Subcutaneous abdominal adipose tissue (tissue), 5 donors: Measurements from ENCODE around the gene VSTM2B.

Experiments used
- H3K27ac ChIP-seq: one replicate; pipeline ENCODE4 v1.7.0; 2013; ENCODE audit warnings: low read depth, mild to moderate bottlenecking, inconsistent platforms, low read length, moderate library complexity
- H3K27me3 ChIP-seq, 5 donors: one replicate each; pipeline ENCODE4 v1.7.0; 2013; ENCODE audit warnings: low read length in 5 of 5, inconsistent platforms in 1 of 5; ENCODE audit not compliant: control insufficient read depth in 5 of 5, insufficient read depth in 4 of 5
- H3K36me3 ChIP-seq, 5 donors: one replicate each; pipeline ENCODE4 v1.7.0; 2013; ENCODE audit warnings: low read length in 5 of 5; ENCODE audit not compliant: control insufficient read depth in 5 of 5, insufficient read depth in 5 of 5
- H3K4me1 ChIP-seq, 5 donors: one replicate each; pipeline ENCODE4 v1.7.0; 2013; ENCODE audit warnings: low read length in 5 of 5, mild to moderate bottlenecking in 3 of 5, moderate library complexity in 1 of 5; ENCODE audit not compliant: control insufficient read depth in 5 of 5, insufficient read depth in 5 of 5
- H3K4me3 ChIP-seq, 5 donors: one replicate each; pipeline ENCODE4 v1.7.0; 2013; ENCODE audit warnings: low read length in 5 of 5, low read depth in 1 of 5
- H3K9ac ChIP-seq, 5 donors: one replicate each; pipeline ENCODE4 v1.7.0; 2013; ENCODE audit warnings: low read length in 5 of 5, mild to moderate bottlenecking in 4 of 5, moderate library complexity in 3 of 5
- H3K9me3 ChIP-seq, 5 donors: one replicate each; pipeline ENCODE4 v1.7.0; 2013; ENCODE audit warnings: low read length in 5 of 5; ENCODE audit not compliant: control insufficient read depth in 5 of 5
- donor health status: healthy.
- donor health status: healthy.
- donor health status: healthy.
- donor health status: healthy.
- donor health status: healthy.

VSTM2B gene

GRCh38 chr19:29525901-29526729 is at the start of gene VSTM2B:
TSS of gene VSTM2B (plus strand) at chr19:29525994. CDS start at chr19:29526584, 590 bp downstream.
- Histone ChIP-seq H3K27me3 (peaks cover 54 to 80% (median 65%) of the 10 kb centered on the region in 5 donors), H3K9ac (no peak within 1 kb of the TSS)

GRCh38 chr19:29476528-29476927 is 49.3 kb upstream of the VSTM2B start:
- Histone ChIP-seq H3K27ac (no peak overlapping the region), H3K9me3 (peaks cover 0 to 16% (median 13%) of the 10 kb centered on the region in 5 donors), H3K27me3 (peaks cover 0 to 15% (median 13%) of the 10 kb centered on the region in 5 donors)

More at GRCh38 chr19:29525901-29526729, at the start of gene VSTM2B:
- H3K4me3 ChIP-seq = no peak within 1 kb of the TSS
- peaks cover 2 to 28% (median 18%) of the 10 kb centered on the region in 5 donors for H3K4me1 ChIP-seq
- H3K27ac ChIP-seq = no peak within 1 kb of the TSS
- peaks cover 0 to 1% (median 0%) of the 10 kb centered on the region in 5 donors for H3K9me3 ChIP-seq
- H3K36me3 ChIP-seq = no peaks in the 10 kb centered on the region

GRCh38 chr19:29477831-29478577 is 47.8 kb upstream of the VSTM2B start:
- Histone ChIP-seq H3K9me3 (peaks cover 0 to 16% (median 13%) of the 10 kb centered on the region in 5 donors), H3K27me3 (peaks cover 0 to 15% (median 13%) of the 10 kb centered on the region in 5 donors), H3K4me1 (no peaks in the 10 kb centered on the region), H3K4me3 (no peak overlapping the region), H3K27ac (no peak overlapping the region), H3K36me3 (no peaks in the 10 kb centered on the region), H3K9ac (no peak overlapping the region)

More at GRCh38 chr19:29476528-29476927, 49.3 kb upstream of the VSTM2B start:
- Histone ChIP-seq H3K4me1 (no peaks in the 10 kb centered on the region), H3K4me3 (no peak overlapping the region), H3K36me3 (no peaks in the 10 kb centered on the region), H3K9ac (no peak overlapping the region)

GRCh38 chr19:29478578-29479565 is 46.9 kb upstream of the VSTM2B start:
- Histone ChIP-seq H3K4me3 (no peak overlapping the region), H3K27ac (no peak overlapping the region), H3K9ac (no peak overlapping the region), H3K36me3 (no peaks in the 10 kb centered on the region), H3K27me3 (peaks cover 0 to 17% (median 13%) of the 10 kb centered on the region in 5 donors), H3K4me1 (no peaks in the 10 kb centered on the region), H3K9me3 (peaks cover 0 to 16% (median 13%) of the 10 kb centered on the region in 5 donors)

GRCh38 chr19:29479941-29480340 is 45.9 kb upstream of the VSTM2B start:
- peaks cover 0 to 16% (median 13%) of the 10 kb centered on the region in 5 donors for H3K9me3 ChIP-seq

GRCh38 chr19:29480507-29480906 is 45.3 kb upstream of the VSTM2B start:
- Histone ChIP-seq H3K36me3 (no peaks in the 10 kb centered on the region), H3K9me3 (peaks cover 0 to 16% (median 13%) of the 10 kb centered on the region in 5 donors), H3K27me3 (peaks cover 4 to 25% (median 13%) of the 10 kb centered on the region in 5 donors), H3K4me3 (no peak overlapping the region), H3K27ac (no peak overlapping the region), H3K4me1 (no peaks in the 10 kb centered on the region), H3K9ac (no peak overlapping the region)

More at GRCh38 chr19:29479941-29480340, 45.9 kb upstream of the VSTM2B start:
- Histone ChIP-seq H3K36me3 (no peaks in the 10 kb centered on the region), H3K4me3 (no peak overlapping the region), H3K27me3 (peaks cover 0 to 23% (median 13%) of the 10 kb centered on the region in 5 donors), H3K9ac (no peak overlapping the region), H3K4me1 (no peaks in the 10 kb centered on the region), H3K27ac (no peak overlapping the region)

GRCh38 chr19:29482855-29483640 is 42.7 kb upstream of the VSTM2B start:
- peaks cover 4 to 22% (median 5%) of the 10 kb centered on the region in 5 donors for H3K27me3 ChIP-seq
- H3K4me1 ChIP-seq = no peaks in the 10 kb centered on the region
- peaks cover 0 to 16% (median 13%) of the 10 kb centered on the region in 5 donors for H3K9me3 ChIP-seq
- H3K36me3 ChIP-seq = no peaks in the 10 kb centered on the region
- no peak overlapping the region for H3K4me3 ChIP-seq
- H3K27ac ChIP-seq = no peak overlapping the region
- H3K9ac ChIP-seq = no peak overlapping the region

- H3K9me3 ChIP-seq = peaks cover 0 to 16% (median 13%) of the 10 kb centered on the region in 5 donors
- H3K27me3 ChIP-seq = peaks cover 3 to 23% (median 4%) of the 10 kb centered on the region in 5 donors
- no peak overlapping the region for H3K4me3 ChIP-seq
- no peak overlapping the region for H3K9ac ChIP-seq
- H3K36me3 ChIP-seq = no peaks in the 10 kb centered on the region
- H3K27ac ChIP-seq = no peak overlapping the region
- no peaks in the 10 kb centered on the region for H3K4me1 ChIP-seq
These were observed 42.2 kb upstream of the VSTM2B start for GRCh38 chr19:29483641-29483920.
